ENCODE data around the gene SLC22A16. TPM values are rescaled to one million over a fixed set of nuclear protein-coding genes. Genes with fewer than 3 reads are reported as not detected.

The SLC22A16 gene
- total and polyA plus RNA-seq, 10 donors = 0.07 to 2.8 (median 1.1) TPM; not detected in 2

- Histone ChIP-seq H3K4me1 (no peaks in the 10 kb centered on the region), H3K36me3 (no peaks in the 10 kb centered on the region), H3K27me3 (replicated peaks in 1 of 7) (no peaks in the 10 kb centered on the region), H3K27ac (no peak overlapping the region), H3K4me3 (no peak overlapping the region), H3K9me3 (no peaks in the 10 kb centered on the region)
- 82 to 93% (median 90%) methylated on average over 9 of the region's 9 CpGs for WGBS, 5 donors
- DNase-seq = no peak
- TF ChIP-seq CTCF (IDR thresholded peaks at IDR 0.05 in 8 of 11, conservative IDR thresholded peaks at IDR 0.05 in 3 of 11) (no peak), POLR2AphosphoS5 (IDR thresholded peaks at IDR 0.05) (no peak), POLR2A (IDR thresholded peaks at IDR 0.05) (no peak)
- intact Hi-C loops (cut with DNase I; ENCODE audit: low total_unique reads) = no loop called here
These were observed 97.9 kb downstream of the SLC22A16 start for GRCh38 chr6:110378552-110378951.

Other genes starting within 250 kb of the SLC22A16 start
- 1 to 10 TPM in 2 of 7 donors, under 1 TPM in 3, not detected in 2; 0.67 to 1.2 (median 0.98) TPM for gene METTL24, start 118.3 kb downstream of the SLC22A16 start, total RNA-seq
- gene METTL24, start 118.3 kb downstream of the SLC22A16 start, polyA plus RNA-seq = not detected
- 1 to 10 TPM; 1.1 to 4.1 (median 1.8) TPM for gene DDO, start 61.0 kb downstream of the SLC22A16 start, total RNA-seq
- 1 to 10 TPM in 2 of 3 donors, under 1 TPM in 1; 0.68 to 1.5 (median 1.1) TPM for gene DDO, start 61.0 kb downstream of the SLC22A16 start, polyA plus RNA-seq